NCI-H524 (cell line): ENCODE results near the gene WDR45B.
"Not testable (repeated sequence)": the region's sequence is repeated elsewhere in the genome, so short reads cannot be mapped to it uniquely, and the experiment has no call there.

ENCODE experiments used
- DNase-seq, 2 experiments: peaks; one replicate each; lab custom pipeline; 2025; lab: John Stamatoyannopoulos, UW

The WDR45B gene

DNA sequence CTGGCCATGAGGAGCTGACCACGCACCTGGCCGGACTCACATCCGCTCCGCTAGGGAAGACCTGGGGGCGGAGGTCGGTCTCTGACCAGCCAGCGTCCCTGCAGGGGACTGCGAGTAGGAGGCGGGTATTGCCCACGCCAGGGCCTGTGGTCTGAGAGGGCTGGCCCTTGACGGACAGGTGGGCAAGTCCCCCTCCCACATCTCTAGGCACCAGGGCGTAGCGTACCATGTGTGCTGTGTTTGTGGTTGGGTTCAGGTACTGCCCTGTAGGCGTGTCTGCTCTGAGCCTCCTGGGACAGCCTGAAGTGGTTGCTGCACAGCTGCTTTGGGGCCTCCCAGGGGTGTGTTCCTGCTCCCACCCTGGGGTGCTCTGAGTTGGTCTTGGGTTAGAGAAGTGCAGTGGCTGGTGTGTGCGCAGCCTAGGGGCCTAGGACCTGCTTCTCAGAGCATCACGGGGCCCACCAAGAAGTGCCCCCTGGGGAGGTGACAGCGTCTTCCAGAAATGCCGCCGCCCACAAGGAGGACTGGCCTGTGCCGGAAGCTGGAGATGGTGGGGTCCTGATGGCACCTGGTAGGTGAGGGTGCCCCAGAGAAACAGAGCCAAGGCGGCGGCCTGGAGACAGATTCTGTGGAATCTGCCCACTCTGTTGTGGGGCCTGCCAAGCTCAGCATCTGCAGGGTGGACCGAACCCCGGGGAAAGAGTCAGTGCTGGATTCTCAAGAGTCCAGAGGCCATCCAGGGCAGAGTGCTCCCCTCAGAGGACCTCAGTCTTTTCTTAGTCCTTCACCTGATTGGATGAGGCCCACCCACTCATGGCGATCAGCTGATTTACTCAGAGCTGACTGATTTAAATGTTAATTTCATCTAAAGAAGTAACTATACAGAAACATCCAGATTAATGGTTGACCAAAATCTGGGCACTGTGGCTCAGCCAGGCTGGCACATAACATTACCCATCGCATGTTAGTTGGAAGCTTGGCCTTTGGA lies 48.3 kb downstream of the WDR45B start:
- DNase-seq, result no peak

DNA sequence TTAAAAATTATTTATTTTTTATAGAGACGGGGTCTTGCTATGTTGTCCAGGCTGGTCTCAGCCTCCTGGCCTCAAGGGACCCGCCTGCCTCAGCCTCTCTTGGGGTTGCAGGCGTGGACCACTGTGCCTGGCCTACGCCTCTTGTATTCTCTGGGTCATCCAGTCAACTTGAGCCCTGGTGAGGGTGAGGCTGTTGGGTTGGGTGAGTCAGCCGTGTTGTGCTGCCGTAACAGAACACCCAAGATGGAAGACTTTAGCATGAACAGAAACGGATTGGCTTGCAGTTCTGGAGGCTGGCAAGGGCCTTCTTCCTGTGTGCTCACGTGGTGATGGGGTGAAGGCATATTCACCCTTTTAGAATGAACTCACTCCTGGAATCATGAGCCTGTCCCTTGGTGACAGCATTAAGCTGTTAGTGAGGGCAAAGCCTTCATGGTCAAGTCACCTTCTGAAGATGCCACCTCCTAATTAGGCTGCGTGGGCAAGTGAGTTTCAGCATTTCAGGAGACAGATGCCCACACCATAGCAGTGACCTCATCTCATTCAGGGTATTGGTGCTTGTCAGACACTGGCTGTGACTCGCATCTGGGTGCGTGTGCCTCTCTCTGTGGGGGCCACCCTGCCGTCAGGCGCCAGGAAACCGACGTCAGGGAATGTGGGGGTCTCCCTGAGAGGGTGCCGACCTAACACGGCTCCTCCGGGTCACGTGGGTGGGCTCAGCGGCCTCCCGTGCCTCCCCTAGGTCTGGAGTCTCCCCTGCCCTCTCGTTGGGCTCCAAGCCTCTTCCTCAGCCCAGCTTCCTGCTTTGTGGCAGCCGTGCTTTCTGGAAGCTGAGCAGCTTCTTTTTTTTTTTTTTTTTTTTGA lies 49.8 kb downstream of the WDR45B start:
- DNase-seq, result no peak

DNA sequence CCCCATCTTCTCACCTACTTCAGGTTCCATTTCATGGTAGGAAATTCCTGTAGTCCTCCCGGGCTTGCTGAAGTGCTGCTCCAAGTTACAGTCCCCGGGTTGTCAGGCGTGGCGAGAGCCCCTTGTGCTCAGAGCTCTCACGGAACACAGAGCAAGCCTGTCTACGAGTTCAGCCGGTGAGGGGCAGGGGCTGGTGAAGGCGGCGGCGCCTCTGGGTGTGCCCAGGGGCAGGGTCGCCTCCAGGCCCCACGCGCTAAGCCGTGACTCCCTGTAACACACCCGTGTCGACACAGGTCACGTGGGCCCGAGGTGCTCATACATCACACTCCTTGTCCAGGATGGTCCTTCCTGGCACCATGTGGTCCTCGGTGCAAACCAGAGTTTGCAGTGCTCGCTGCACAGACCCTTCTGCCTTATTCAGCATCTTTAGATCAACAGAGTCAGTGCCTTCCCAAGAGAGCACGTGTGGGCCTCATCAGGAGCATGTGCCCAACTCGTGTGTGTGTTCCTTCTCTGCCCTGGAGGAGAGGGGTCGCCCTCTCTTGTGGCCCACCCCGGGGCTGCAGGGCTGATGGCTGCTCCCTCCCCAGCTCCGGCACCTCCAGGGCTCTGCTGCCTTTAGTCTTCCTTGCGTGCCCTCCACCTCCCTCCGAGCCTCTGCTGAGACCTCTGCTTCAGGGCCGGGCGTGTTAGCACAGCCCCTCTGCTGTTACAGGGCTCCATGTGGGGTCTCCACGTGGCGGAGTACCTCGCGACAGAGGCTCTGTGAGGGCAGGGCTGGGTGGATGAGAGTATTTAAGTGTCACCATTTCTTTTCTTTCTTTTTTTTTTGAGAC lies 51.2 kb downstream of the WDR45B start:
- no peak for DNase-seq

DNA sequence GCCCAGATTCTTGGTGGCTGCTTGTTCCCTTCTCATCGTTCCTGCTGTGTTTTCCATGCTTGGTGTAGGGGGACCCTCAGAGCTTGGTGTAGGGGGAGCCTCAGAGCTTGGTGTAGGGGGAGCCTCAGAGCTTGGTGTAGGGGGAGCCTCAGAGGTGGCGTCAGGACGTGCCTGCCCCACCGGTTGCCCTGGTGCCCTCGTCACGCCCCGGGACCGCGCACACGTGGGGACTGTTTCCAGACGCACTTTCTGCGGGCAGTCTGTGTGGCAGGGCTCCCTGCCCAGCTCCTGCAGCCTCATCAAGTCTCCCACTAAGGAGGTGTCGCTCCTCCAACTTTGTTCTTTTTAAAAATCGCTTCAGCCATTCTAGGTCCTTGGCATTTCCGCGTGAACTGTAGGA lies 51.9 kb downstream of the WDR45B start:
- DNase-seq, result no peak

DNA sequence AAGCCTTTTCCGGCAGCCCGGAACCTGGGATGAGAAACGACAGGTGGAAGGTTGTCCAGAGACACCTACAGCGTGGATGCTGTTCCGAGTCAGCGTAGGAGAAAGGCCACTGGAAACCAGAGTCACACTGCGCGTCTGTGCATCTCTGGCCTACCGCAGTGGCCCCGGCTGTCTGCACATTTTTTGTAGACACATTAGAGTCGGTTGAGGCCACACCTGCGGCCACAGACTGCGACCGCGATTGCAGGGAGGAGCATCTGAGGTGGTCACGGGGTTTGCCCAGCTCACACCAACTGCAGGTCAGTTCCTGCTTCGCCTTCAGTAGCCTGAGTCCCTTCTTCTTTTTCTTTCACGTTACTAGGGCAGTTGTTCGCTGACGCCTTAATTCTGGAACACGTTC lies 52.4 kb downstream of the WDR45B start:
- DNase-seq, result no peak

DNA sequence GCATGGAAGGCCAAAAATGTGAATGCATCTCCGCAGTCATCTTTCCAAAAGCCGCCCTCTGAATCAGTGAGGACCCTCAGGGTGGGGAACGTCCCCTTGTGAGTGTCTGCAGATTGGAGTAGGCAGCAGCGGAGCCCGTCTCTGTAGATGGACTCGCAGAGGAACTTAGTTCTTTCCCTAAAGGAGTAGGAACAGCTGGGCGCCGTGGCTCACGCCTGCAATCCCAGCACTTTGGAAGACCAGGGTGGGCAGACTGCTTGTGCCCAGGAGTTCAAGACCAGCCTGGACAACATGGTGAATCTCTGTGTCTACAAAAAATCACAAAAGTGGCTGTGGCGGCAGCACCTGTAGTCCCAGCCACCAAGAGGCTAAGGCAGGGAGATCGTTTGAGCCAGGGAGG lies 53.7 kb downstream of the WDR45B start:
- DNase-seq, result no peak

DNA sequence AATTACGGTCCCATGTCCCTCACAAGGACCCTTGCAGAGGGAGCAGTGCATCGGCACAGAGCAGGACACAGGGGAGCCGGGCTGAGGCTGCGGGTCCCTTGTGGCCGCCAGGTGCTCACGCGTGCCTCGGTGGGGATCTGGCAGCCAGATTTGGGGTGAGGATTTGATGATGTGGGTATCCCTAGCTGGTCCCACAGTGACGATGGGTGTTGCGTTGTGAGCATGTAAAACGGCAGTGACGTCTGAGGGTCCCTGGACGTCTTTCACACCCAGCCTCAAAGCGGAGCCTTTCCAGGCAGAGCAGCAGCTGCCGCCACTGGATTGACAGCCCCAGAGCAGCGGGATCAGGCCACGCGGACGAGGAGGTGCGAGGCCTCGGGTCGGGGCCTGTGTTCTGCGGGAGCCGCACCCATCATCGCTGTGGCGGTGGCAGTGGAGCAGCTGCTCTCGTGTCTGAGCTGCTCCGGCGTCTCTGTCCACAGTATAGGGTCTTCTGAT lies 54.6 kb downstream of the WDR45B start:
- no peak for DNase-seq

DNA sequence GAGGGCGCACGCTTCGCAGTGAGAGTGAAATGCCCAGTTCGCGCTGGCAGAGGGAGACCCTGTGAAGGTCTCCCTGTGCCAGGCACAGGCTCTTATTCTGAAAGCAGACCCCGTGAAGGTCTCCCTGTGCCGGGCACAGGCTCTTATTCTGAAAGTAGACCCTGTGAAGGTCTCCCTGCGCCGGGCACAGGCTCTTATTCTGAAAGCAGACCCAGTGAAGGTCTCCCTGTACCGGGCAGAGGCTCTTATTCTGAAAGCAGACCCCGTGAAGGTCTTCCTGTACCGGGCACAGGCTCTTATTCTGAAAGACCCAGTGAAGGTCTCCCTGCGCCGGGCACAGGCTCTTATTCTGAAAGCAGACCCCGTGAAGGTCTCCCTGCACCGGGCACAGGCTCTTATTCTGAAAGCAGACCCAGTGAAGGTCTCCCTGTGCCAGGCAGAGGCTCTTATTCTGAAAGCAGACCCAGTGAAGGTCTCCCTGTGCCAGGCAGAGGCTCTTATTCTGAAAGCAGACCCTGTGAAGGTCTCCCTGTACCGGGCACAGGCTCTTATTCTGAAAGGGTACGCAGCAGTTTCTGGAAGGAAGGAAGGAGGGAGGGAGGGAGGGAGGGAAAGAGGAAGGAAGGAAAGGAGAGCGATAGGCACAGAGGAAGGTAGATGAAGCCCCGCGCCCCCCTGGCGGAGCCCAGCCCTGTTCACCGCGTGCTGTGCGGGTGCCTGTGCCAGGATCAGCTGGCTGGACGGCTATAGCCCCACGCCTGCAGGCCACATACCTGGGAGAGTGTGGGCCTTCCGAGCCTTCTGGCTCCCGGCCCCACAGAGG lies 55.3 kb downstream of the WDR45B start:
- DNase-seq, result peak in 1 of 2 experiments; percentile 46

DNA sequence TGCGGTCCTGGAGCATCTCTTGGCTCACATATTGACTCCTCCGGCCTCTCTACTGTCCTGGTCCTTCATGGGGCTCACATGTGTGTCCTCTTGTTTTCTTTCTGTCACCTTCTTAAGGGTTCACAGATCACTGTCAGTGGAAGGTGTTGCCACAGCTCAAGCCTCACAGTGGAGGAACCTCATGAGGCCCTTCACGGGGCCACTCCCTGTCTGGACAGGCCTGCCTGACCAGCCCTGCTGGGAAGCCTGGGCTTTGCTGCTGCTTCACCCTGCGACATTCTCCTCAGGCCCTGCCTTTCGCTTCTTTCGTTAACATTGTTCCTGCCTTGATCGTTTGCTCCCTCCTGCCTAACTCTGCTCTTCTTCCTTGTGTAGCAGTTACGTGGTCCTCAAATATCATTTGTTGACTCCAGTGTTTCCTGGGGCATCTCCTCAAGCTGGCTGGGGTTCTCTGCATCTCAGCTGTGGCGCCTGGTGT lies 55.9 kb downstream of the WDR45B start:
- DNase-seq, result no peak

DNA sequence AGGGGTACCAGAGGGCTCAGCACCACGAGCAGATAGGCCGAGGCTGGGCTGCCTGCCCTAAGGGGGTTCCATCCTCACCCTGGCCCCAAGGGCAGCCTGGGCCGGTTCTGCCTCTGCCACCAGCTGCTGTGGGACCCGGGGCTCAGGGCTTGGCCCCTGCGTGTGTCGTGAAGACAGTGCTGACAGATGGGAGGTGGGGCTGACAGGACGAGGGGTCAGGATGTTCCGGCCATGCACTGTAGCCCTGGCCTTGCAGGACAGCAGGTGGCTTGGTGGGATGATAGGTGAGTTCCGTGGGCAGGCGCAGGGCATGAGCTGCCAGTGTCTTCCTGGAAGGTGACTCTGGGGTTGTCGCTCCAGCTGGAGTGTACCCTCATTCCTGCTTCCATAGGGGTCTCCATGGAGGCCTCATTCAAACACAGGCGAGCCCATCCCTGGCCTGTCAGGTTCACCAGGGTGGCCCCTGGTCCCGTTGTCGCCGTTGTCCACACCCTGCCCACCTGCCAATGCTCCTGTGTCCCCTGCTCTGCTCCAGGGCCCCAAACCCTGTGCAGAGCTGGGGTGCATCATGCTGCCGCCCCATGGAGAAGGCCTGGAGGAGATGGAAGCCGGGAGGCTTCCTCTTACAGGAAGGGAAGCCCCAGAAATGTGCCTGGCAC lies 57.2 kb downstream of the WDR45B start:
- no peak for DNase-seq

DNA sequence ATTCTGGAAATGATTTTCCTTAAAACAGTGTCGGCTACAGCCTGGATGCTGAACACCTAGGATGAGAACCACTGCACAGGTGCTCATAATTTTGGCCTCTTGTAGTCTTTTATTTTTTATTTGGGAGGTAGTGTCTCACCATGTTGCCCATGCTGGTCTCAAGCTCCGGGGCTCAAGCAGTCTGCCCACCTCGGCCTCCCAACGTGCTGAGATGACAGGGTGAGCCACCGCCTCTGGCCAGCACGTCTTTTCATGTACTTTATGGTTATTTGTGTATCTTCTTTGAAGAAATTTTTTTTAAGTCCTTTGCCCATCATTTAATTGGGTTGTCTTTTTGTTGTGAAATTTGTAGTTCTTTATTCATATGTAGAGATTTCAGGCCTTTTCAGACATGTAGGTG lies 58.0 kb downstream of the WDR45B start:
- DNase-seq, result no peak

DNA sequence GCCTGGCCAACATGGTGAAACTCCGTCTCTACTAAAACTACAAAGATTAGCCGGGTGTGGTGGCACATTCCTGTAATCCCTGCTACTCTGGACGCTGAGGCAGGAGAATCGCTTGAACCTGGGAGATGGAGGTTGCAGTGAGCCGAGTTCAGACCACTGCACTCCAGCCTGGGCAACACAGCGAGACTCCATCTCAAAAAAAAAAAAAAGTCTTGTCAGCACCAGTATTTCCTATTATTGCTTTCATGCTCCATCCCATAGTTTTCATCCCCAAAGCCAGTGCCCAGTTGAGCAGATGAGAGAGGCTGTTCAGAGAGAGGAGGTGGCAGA lies 58.4 kb downstream of the WDR45B start:
- DNase-seq, result no peak

DNA sequence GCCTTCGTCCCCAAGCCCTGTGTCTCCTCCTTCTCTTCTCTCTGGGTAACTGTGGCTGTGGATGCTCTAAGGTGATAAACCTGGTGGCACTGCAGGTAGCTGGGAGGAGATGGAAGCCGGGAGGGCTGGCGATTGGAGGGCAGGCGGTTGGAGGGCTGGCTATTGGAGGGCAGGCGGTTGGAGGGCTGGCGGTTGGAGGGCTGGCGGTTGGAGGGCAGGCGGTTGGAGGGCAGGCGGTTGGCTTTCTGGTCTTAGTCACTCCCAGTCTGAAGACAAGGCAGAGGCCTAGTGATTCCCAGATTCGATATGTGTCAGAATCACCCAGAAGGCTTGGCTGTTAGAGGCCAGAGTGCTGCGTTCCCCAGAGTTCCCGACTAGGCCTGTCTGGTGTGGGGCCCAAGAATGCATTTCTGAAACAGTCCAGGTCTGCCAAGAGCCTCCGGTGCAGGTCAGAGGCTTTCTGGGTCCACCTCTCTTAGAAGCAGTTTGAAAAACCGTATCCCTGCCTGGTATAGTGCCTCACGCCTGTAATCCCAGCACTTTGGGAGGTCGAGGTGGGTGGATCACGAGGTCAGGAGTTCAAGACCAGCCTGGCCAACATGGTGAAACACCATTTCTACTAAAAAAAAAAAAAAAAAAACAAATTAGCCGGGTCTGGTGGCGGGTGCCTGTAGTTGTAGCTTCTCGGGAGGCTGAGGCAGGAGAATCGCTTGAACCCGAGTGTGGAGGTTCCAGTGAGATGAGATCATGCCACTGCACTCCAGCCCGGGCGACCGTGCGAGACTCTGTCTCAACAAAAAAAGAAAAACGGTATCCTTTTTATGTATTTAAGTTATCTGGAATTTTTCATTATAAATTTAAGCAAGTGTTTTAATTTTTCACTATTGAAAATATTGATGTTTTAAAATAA lies 59.7 kb downstream of the WDR45B start:
- DNase-seq, result no peak

DNA sequence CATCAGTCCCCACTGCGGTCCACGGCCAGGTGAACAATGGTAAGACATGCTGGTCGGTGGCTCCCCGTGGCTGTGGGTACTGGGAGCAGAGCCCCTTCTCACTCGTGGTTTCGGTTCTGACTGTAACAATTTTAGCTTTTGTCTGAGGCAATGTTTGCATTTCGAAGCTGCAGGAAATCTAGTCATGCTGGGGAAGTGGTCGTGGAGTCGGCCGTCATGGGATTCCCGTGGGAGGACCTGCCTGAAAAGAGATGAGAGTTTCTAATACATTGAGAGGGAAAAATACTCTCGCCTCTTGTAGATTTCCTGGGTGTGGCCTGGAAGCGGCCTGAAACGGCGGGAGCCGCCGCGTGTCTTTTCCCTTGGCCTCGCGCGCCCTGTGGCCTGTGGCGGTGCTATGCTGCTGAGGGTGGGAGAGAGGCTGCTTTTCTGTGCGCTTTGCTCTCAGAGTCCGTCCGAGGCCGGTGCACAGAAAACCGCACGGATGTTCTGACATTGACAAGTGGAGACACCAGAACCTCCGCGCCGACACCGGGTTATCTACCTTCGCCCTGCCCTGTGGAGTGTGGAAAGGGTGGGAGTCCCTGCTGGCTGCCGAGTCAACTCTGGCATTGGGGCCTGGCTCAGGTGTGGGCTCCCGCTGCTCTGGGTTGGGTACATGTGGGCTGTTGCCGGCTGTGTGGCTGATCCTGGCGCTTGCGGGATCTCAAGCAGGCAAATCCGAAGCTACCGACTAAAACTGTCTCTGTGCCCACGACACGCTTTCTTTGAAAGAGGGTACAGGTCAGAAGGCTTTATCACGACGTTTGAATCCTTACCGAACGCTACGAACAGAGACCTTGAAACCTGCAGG lies 60.8 kb downstream of the WDR45B start:
- no peak for DNase-seq

DNA sequence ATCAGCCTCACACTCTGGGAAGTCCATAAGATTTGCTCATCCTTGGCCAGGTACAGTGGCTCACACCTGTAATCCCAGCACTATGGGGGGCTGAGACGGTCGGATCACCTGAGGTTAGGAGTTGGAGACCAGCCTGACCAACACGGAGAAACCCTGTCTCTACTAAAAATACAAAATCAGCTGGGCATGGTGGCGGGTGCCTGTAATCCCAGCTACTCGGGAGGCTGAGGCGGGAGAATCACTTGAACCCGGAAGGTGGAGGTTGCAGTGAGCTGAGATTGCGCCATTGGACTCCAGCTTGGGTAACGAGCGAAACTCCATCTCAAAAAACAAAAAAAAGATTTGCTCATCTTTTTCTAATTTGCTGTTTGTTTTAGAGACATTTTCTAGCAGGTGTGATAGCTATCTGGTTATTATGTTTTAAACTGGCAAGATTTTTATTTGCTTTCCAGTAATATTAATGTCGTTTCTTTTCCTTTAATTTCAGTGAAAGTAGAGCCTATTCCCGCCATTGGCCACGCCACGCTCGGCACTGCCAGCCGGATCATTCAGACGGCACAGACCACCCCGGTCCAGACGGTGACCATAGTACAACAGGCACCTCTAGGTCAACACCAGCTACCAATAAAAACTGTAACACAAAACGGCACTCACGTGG lies 61.5 kb downstream of the WDR45B start:
- no peak for DNase-seq

DNA sequence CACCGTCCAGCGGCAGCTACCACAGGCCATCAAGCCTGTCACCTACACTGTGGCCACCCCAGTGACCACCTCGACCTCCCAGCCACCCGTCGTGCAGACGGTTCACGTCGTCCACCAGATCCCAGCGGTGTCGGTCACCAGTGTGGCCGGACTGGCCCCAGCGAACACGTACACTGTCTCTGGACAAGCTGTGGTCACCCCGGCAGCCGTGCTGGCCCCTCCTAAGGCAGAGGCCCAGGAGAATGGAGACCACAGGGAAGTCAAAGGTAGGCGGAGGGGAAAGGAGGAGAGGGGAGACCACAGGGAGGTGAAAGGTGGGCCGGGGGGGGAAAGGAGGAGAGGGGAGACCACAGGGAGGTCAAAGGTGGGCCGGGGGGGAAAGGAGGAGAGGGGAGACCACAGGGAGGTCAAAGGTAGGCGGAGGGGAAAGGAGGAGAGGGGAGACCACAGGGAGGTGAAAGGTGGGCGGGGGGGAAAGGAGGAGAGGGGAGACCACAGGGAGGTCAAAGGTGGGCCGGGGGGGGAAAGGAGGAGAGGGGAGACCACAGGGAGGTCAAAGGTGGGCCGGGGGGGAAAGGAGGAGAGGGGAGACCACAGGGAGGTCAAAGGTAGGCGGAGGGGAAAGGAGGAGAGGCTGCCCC lies 62.2 kb downstream of the WDR45B start:
- not testable (repeated sequence) for DNase-seq

DNA sequence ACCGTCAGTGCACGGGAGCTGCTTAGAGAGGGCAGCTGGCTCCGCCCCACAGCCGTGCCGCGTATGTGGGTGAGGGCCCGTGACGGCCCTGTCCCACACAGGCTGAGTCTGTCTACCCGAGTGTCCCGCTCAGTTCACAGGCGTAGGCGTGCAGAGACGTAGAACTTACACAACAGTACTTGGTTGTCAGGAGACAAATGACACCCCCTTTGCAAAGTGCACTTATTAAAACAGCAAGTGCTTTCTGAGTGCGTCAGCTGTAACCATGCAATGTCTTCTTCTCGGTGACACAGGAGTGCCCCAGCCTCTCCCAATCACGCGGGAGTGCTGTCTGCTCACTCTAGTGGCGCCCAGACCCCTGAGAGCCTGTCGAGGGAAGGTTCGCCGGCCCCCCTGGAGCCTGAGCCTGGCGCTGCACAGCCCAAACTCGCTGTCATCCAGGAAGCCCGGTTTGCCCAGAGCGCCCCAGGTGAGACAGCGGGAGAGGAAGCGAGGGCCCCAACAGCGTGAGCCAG lies 64.5 kb downstream of the WDR45B start:
- no peak for DNase-seq
